Hematopoietic multipotent progenitor cell treated with erythropoietin and hydrocortisone succinate and interleukin-3 and kit ligand, for 6 days (in vitro differentiated cells): ENCODE data around the gene RESF1.
"Not testable (repeated sequence)": the region's sequence is repeated elsewhere in the genome, so short reads cannot be mapped to it uniquely, and the experiment has no call there.

Experiments
- DNase-seq: peaks from one replicate; pipeline ENCODE4 v3.0.0-alpha.2; 2015

Gene RESF1

GRCh38 chr12:31959161-31959700 lies at the start of gene RESF1:
RESF1 (plus strand) TSS chr12:31959415; CDS start chr12:31980956, 21,541 bp downstream.
- DNase-seq, result peak; percentile 96

GRCh38 chr12:31914927-31915326 lies 44.3 kb upstream of the RESF1 start:
- no peak for DNase-seq

GRCh38 chr12:31915446-31915845 lies 43.8 kb upstream of the RESF1 start:
- DNase-seq, result no peak

GRCh38 chr12:31922341-31923062 lies 36.7 kb upstream of the RESF1 start:
- DNase-seq, result no peak

GRCh38 chr12:31923063-31923412 lies 36.2 kb upstream of the RESF1 start:
- no peak for DNase-seq

GRCh38 chr12:31928246-31929026 lies 30.8 kb upstream of the RESF1 start:
- DNase-seq, result no peak

- DNase-seq, result no peak
These were observed 30.1 kb upstream of the RESF1 start for GRCh38 chr12:31929027-31929526.

GRCh38 chr12:31931796-31932715 lies 27.2 kb upstream of the RESF1 start:
- no peak for DNase-seq

- no peak for DNase-seq
These were observed 14.9 kb upstream of the RESF1 start for GRCh38 chr12:31944299-31944698.

- DNase-seq, result no peak
These were observed 11.2 kb upstream of the RESF1 start for GRCh38 chr12:31947971-31948370.

GRCh38 chr12:31948697-31949359 lies 10.4 kb upstream of the RESF1 start:
- not testable (repeated sequence) for DNase-seq

- no peak for DNase-seq
These were observed 9.1 kb upstream of the RESF1 start for GRCh38 chr12:31950088-31950487.

GRCh38 chr12:31950492-31950891 lies 8.7 kb upstream of the RESF1 start:
- no peak for DNase-seq

- DNase-seq, result no peak
These were observed 8.2 kb upstream of the RESF1 start for GRCh38 chr12:31951008-31951407.

- DNase-seq, result no peak
These were observed 7.3 kb upstream of the RESF1 start for GRCh38 chr12:31951939-31952338.

GRCh38 chr12:31952418-31952817 lies 6.8 kb upstream of the RESF1 start:
- DNase-seq, result no peak

GRCh38 chr12:31954925-31955858 lies 4.0 kb upstream of the RESF1 start:
- no peak for DNase-seq

- no peak for DNase-seq
These were observed 550 bp upstream of the RESF1 start for GRCh38 chr12:31958569-31959160.

GRCh38 chr12:31959701-31960391 lies 631 bp downstream of the RESF1 start:
- peak; percentile 80 for DNase-seq

GRCh38 chr12:31961137-31961536 lies 1.9 kb downstream of the RESF1 start:
- DNase-seq, result no peak
